HCT116 (cell line): Measurements from ENCODE around the gene ZFYVE19. TPM values are rescaled to one million over a fixed set of nuclear protein-coding genes. Genes with fewer than 3 reads are reported as not detected.

Experiments
- ATAC-seq: fragments of 200-7000 bp; cut with Tn5 transposase; 2 replicates; pipeline ENCODE4 v1.9.1; 2020; ENCODE audit warnings: mild to moderate bottlenecking, moderate library complexity
- BruUV-seq: library from RNA; stranded (reverse); fragments of 400-500 nt; replicated peaks from 2 replicates; lab custom pipeline; 2021; lab: Mats Ljungman, UMichigan
- CTCF ChIA-PET: fragments of 300-600 bp; sonication (Branson Sonifier 250); formaldehyde crosslinking; loops from one replicate; lab custom pipeline; 2021; ENCODE audit warnings: antibody characterized with exemption; lab: Charles Lee
- POLR2A ChIA-PET: fragments of 300-600, 350-600 bp; sonication (Branson Sonifier 250); formaldehyde crosslinking; loops from one replicate; lab custom pipeline; 2021; ENCODE audit warnings: antibody characterized with exemption; lab: Charles Lee
- RAD21 ChIA-PET, 2 experiments: fragments of 300-600 bp; sonication (Branson Sonifier 250); formaldehyde crosslinking; loops; one replicate each; lab custom pipeline; 2023; ENCODE audit warnings: low total read pairs in 2 of 2; ENCODE audit not compliant: uncharacterized antibody in 2 of 2, unreplicated experiment in 2 of 2, low non-redundant PET in 1 of 2; lab: Charles Lee
- DNase-seq: peaks from one replicate; pipeline ENCODE4 v3.0.0-alpha.2; 2010; ENCODE audit warnings: low read depth, low spot score
- H2AFZ ChIP-seq: fragments of 200-600 bp; shearing (Covaris generic), sonication (generic); 2 replicates; pipeline ENCODE4 v1.6.1; 2017; ENCODE audit warnings: low read depth, mixed run types, mixed read lengths, antibody characterized with exemption, low read length; ENCODE audit not compliant: poor library complexity, severe bottlenecking
- H3K27ac ChIP-seq: 2 replicates; pipeline ENCODE4 v1.5.1; 2012; ENCODE audit warnings: low read depth, low read length
- H3K27me3 ChIP-seq: fragments of 200-600 bp; sonication (generic); 2 replicates; pipeline ENCODE4 v1.6.1; 2016; ENCODE audit warnings: mixed run types, low read length, mixed read lengths; ENCODE audit not compliant: insufficient read depth
- H3K36me3 ChIP-seq, 2 experiments: fragments of 200-500 bp in 1 of 2; fragments of 200-600 bp in 1 of 2; sonication (Bioruptor generic) in 1 of 2; sonication (generic) in 1 of 2; 2 replicates each; pipeline versions ENCODE4 v1.5.1 to v1.6.1; 2014 to 2016; ENCODE audit warnings: low read length in 2 of 2, inconsistent platforms in 1 of 2, mixed read lengths in 1 of 2, mixed run types in 1 of 2; ENCODE audit not compliant: insufficient read depth in 2 of 2, control insufficient read depth in 1 of 2
- H3K4me1 ChIP-seq, 2 experiments: fragments of 200-600 bp in 1 of 2; sonication (generic) in 1 of 2; 2 replicates each; pipeline versions ENCODE4 v1.5.1 to v1.6.1; 2012 to 2017; ENCODE audit warnings: low read length in 2 of 2, inconsistent platforms in 1 of 2, mild to moderate bottlenecking in 1 of 2, mixed read lengths in 1 of 2, mixed run types in 1 of 2, moderate library complexity in 1 of 2; ENCODE audit not compliant: insufficient read depth in 2 of 2, control insufficient read depth in 1 of 2
- H3K4me2 ChIP-seq: fragments of 200-600 bp; sonication (generic); 2 replicates; pipeline ENCODE4 v1.6.1; 2017; ENCODE audit warnings: mixed run types, low read length, mixed read lengths
- H3K4me3 ChIP-seq, 2 experiments: fragments of 200-600 bp in 1 of 2; sonication (generic) in 1 of 2; replicated peaks in 1 of 2; 2 replicates each; pipeline ENCODE4 v1.5.1; 2011 to 2016; ENCODE audit warnings: low read length in 2 of 2, control low read depth in 1 of 2, low read depth in 1 of 2, mild to moderate bottlenecking in 1 of 2, mixed read lengths in 1 of 2, mixed run types in 1 of 2
- H3K79me2 ChIP-seq: fragments of 200-600 bp; sonication (generic); 2 replicates; pipeline ENCODE4 v1.6.1; 2017; ENCODE audit warnings: mild to moderate bottlenecking, mixed run types, low read length, moderate library complexity, mixed read lengths; ENCODE audit not compliant: insufficient read depth
- H3K9ac ChIP-seq: fragments of 200-600 bp; sonication (generic); 2 replicates; pipeline ENCODE4 v1.6.1; 2016; ENCODE audit warnings: low read length, mixed read lengths
- H3K9me2 ChIP-seq: fragments of 200-600 bp; sonication (generic), shearing (Covaris generic); 2 replicates; pipeline ENCODE4 v1.6.1; 2017; ENCODE audit warnings: mixed run types, mild to moderate bottlenecking, moderate library complexity; ENCODE audit not compliant: insufficient read depth
- H3K9me3 ChIP-seq, 2 experiments: fragments of 200-500 bp in 1 of 2; fragments of 200-600 bp in 1 of 2; sonication (Bioruptor generic) in 1 of 2; sonication (generic) in 1 of 2; 2 replicates each; pipeline ENCODE4 v1.6.1; 2014 to 2017; ENCODE audit warnings: low read length in 2 of 2, mixed read lengths in 2 of 2, inconsistent platforms in 1 of 2, low read depth in 1 of 2, mild to moderate bottlenecking in 1 of 2, mixed run types in 1 of 2, moderate library complexity in 1 of 2; ENCODE audit not compliant: control insufficient read depth in 1 of 2, insufficient read depth in 1 of 2
- H4K20me1 ChIP-seq: fragments of 200-600 bp; sonication (generic), shearing (Covaris generic); 2 replicates; pipeline ENCODE4 v1.6.1; 2017; ENCODE audit warnings: mixed run types, mild to moderate bottlenecking, moderate library complexity; ENCODE audit not compliant: insufficient read depth
- ATF3 ChIP-seq: IDR thresholded peaks from 2 replicates; pipeline ENCODE4 v1.6.1; 2012
- CBX3 ChIP-seq: IDR thresholded peaks from 2 replicates; pipeline ENCODE4 v1.6.1; 2012; ENCODE audit warnings: low read depth
- CEBPB ChIP-seq: IDR thresholded peaks from 2 replicates; pipeline ENCODE4 v1.6.1; 2012; ENCODE audit warnings: low read depth
- CTCF ChIP-seq, 3 experiments: fragments of 200-600 bp in 1 of 3; sonication (generic) in 1 of 3; IDR thresholded peaks in 2 of 3; conservative IDR thresholded peaks in 1 of 3; 2 replicates each; pipeline ENCODE4 v1.5.1; 2012 to 2017; ENCODE audit warnings: low read depth in 2 of 3, low read length in 2 of 3, antibody characterized with exemption in 1 of 3, borderline replicate concordance in 1 of 3, control low read depth in 1 of 3, mild to moderate bottlenecking in 1 of 3, mixed read lengths in 1 of 3, mixed run types in 1 of 3, moderate library complexity in 1 of 3; ENCODE audit not compliant: insufficient read depth in 1 of 3
- EZH2 ChIP-seq: fragments of 200-600 bp; sonication (generic); IDR thresholded peaks from 2 replicates; pipeline ENCODE4 v1.6.1; 2017; ENCODE audit warnings: antibody characterized with exemption, mixed run types
- SIN3A ChIP-seq: IDR thresholded peaks from 2 replicates; pipeline ENCODE4 v1.6.1; 2012; ENCODE audit warnings: low read depth
- SP1 ChIP-seq: IDR thresholded peaks from 2 replicates; pipeline ENCODE4 v1.6.1; 2012; ENCODE audit warnings: low read depth
- SRF ChIP-seq: IDR thresholded peaks from 2 replicates; pipeline ENCODE4 v1.6.1; 2012; ENCODE audit warnings: low read depth
- intact Hi-C: fragments of 100-400 bp; cut with micrococcal nuclease; formaldehyde crosslinking; loops from 2 replicates; pipeline ENCODE4 v1.10.0; 2022
- total RNA-seq: library from RNA; stranded (reverse); gene quantifications from one replicate; pipeline ENCODE4 v1.2.1, GENCODE V29; 2021; ENCODE audit not compliant: unreplicated experiment

The ZFYVE19 gene
- total RNA-seq, 1 experiment from 2014 or later = 29.1 TPM

GRCh38 chr15:40812721-40813425 is 6.0 kb downstream of the ZFYVE19 start (continued):
- TF ChIP-seq CTCF (IDR thresholded peaks at IDR 0.05 in 2 of 3, conservative IDR thresholded peaks at IDR 0.05 in 1 of 3; ENCODE audit: borderline replicate concordance in 1 of 3, insufficient read depth in 1 of 3, low read depth in 2 of 3, low read length in 2 of 3) (no peak), EZH2 (no peak), SRF (no peak), SIN3A (no peak), ATF3 (no peak)

GRCh38 chr15:40815042-40815698 is 8.3 kb downstream of the ZFYVE19 start:
- no peak overlapping the region for H3K4me2 ChIP-seq
- H3K27ac ChIP-seq = no peak overlapping the region
- no peaks in the 10 kb centered on the region for H4K20me1 ChIP-seq
- POLR2A ChIA-PET = interaction anchor here (0.9 to 1.2 kb wide), 2 partner anchors 8 to 79 kb away, joined by 3 read pairs; partner anchors contain the start of genes VPS18 and ZFYVE19
- no peak overlapping the region for H3K4me3 ChIP-seq
- RAD21 ChIA-PET = no interaction called here
- no peak for TF ChIP-seq CEBPB
- TF ChIP-seq EZH2 = no peak
- TF ChIP-seq SP1 = no peak
- no peak for TF ChIP-seq CBX3
- no peaks in the 10 kb centered on the region for H3K79me2 ChIP-seq
- intact Hi-C loops = no loop called here
- H2AFZ ChIP-seq = no peak overlapping the region
- no peak overlapping the region for H3K9ac ChIP-seq
- DNase-seq = no peak
- no peaks in the 10 kb centered on the region for H3K9me2 ChIP-seq
- no TSS peak for BruUV-seq
- no peaks in the 10 kb centered on the region for H3K4me1 ChIP-seq
- H3K27me3 ChIP-seq = no peaks in the 10 kb centered on the region
- H3K36me3 ChIP-seq = no peaks in the 10 kb centered on the region; a peak in 2 of 4 replicates
- CTCF ChIA-PET = no interaction called here
- ATAC-seq = no peak
- no peaks in the 10 kb centered on the region for H3K9me3 ChIP-seq
